GM20000 (cell line): ENCODE measurements around the gene SEC14L1.
A peak's percentile ranks its signal among the peaks of the same experiment; 100 is the strongest.

ENCODE experiments used
- DNase-seq: peaks from one replicate; pipeline ENCODE4 v3.0.0; 2012; ENCODE audit warnings: low spot score
- TF ChIP-seq, protein P1 (sequence below): IDR thresholded peaks from 2 replicates; pipeline ENCODE4 v1.5.1; 2012; ENCODE audit warnings: mild to moderate bottlenecking, control low read depth; ENCODE audit errors: extremely low read depth, missing control alignments

SEC14L1 gene

DNA sequence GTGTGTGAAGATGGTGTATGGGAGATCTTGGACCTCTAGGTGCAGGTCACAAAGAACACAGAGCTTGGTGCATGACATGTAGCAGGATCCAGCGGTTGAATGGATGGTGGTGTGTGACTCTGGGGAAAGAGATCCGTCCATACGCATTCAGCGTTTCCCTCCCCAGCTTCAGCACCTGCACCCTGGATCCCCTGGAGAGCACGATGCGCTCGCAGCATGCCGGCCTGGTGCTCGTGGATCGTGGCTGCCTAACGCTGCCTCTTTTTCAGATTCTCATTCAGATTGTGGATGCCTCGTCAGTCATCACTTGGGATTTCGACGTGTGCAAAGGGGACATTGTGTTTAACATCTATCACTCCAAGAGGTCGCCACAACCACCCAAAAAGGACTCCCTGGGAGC lies 70.9 kb downstream of the SEC14L1 start:
- TF ChIP-seq, protein P1, sequence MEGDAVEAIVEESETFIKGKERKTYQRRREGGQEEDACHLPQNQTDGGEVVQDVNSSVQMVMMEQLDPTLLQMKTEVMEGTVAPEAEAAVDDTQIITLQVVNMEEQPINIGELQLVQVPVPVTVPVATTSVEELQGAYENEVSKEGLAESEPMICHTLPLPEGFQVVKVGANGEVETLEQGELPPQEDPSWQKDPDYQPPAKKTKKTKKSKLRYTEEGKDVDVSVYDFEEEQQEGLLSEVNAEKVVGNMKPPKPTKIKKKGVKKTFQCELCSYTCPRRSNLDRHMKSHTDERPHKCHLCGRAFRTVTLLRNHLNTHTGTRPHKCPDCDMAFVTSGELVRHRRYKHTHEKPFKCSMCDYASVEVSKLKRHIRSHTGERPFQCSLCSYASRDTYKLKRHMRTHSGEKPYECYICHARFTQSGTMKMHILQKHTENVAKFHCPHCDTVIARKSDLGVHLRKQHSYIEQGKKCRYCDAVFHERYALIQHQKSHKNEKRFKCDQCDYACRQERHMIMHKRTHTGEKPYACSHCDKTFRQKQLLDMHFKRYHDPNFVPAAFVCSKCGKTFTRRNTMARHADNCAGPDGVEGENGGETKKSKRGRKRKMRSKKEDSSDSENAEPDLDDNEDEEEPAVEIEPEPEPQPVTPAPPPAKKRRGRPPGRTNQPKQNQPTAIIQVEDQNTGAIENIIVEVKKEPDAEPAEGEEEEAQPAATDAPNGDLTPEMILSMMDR, result no peak
- no peak for DNase-seq

DNA sequence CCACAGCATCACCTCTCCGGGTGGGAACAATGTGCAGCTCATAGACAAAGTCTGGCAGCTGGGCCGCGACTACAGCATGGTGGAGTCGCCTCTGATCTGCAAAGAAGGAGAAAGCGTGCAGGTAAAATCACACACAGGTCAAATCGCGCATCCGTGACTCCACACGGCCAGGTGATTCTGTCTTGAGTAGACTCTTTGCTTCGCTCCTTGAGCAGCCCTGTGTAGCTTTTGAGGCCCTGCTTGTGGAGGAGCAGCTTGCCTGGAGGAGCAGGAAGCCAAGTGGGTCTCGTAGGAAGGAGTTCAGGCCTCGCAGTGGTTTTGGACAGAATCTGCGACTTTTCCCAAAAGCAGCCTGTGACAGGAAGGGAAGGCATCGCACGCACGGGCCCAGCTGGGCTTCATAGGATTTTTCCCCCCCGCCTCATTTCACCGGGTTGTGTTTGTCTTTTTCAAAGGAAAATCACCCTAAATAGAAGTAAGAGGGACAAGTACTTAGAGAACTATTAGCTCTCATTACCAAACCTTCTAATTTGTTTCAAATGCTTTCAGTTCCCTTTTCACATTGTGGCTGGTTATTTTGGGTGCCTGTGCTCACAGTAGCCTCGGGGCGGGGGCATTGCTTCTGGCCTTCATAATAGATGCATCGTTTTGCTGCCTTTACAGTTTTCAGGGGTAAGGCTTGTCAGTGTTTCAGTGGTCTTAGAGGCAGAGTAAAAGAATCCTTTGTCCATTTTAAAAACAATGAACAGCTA lies 71.5 kb downstream of the SEC14L1 start:
- peak; percentile 91 for DNase-seq
- TF ChIP-seq, protein P1, result no peak

DNA sequence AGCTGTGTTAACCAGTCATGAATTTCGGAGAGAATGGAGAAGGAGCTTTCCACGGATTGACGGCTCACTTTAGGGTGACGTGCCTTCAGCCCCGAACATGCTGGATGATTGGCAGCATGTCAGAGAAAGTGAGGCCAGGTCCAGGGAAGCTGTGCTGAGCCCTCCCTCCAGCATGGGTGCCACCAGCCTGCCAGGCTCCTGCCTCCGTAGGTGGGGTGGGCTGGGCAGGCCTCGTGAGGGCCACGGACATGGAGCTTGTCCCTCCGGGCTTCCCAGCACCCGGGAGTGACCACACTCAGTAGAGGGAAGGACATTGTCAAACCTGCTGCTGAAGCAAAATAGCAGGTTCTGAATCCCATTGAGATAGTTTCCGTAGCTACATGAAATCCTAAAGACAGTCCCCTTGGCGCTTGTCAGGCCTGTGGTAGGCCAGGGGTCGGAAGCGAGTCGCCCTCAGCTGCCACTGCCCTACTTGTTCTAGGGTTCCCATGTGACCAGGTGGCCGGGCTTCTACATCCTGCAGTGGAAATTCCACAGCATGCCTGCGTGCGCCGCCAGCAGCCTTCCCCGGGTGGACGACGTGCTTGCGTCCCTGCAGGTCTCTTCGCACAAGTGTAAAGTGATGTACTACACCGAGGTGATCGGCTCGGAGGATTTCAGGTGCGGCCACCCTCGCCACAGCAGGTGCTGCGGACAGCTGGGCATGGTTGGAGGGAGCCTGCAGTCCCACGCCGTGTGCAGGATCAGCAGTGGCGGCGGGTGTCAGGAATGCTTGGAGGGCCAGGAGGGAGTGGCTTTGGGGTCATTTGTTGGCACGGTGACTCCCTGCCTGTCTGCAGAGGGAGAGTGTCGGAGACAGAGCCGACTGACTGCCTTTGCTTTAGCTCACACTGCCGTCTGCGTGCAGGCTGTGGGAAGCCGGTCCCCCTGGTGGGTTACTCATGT lies 72.3 kb downstream of the SEC14L1 start:
- no peak for DNase-seq

DNA sequence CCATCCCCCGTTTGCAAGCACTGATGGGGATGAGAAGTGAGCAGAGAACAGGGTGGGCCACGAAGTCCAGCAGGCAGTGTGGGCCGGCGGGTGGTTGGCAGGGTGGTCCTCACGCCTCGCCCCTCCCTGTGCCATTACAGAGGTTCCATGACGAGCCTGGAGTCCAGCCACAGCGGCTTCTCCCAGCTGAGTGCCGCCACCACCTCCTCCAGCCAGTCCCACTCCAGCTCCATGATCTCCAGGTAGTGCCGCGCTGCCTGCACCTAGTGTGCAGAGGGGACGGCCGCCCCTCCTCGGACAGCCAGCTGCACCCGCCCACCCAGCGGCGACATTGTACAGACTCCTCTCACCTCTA lies 73.0 kb downstream of the SEC14L1 start:
- no peak for DNase-seq
- TF ChIP-seq, protein P1, result no peak

More for the DNA sequence above, 72.3 kb downstream of the SEC14L1 start:
- TF ChIP-seq, protein P1, result no peak

DNA sequence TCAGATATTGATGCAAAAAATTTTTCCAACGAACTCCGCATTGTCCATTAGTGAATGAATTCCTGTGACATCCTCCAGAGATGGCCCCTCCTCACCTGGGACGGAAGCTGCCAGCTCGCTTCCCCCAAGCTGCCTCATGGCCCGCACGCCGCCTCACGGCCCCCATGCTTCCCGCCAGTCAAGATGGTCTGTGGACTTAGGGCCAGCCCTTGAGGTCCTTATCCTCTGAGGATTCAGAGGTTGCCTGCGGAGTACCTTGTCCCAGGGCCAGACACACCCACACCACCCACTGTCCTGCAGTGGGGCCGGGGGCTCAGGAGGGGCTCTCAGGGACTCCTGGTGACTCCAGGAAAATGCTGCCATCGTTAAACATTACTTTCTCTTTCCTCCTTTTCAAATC lies 73.6 kb downstream of the SEC14L1 start:
- DNase-seq, result no peak
- TF ChIP-seq, protein P1, result no peak

DNA sequence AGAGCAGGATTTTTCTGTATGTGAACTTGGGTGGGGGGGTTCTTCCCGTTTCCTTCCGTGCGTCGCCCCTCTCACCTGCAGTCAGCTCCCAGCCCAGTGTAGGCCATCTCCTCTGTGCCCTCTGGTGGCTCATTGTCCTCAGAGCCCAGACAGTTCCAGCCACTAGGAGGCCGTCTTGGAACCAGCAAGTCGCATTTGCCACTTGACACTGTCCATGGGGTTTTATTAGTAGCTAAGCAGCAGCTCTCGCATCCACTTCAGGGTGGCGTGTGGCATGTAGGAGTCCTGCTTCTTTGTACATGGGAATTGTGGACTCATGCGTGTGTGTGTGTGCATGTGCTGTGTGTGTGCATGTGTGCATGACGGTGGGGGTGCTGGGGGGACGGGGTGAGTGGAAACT lies 74.0 kb downstream of the SEC14L1 start:
- DNase-seq, result no peak
- TF ChIP-seq, protein P1, result peak; percentile 32

DNA sequence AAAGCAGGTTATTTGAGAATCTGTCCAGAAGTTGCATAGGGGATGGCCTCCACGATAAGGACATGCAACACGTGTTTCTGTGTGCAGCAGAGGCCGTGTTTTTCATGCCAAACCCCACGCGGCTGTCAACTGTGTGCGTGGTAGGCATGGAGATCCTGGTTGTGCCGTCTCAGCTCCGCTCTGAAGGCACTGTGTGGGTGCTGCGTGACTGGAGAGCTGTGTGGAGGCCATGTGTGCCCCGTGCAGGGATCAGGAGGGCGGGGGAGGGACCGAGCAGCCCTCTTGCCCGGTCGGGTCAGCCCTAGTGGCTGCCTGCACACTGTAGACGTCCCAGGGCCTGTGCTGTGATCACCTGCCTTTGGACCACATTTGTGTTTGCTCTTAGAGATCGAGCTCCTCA lies 74.5 kb downstream of the SEC14L1 start:
- TF ChIP-seq, protein P1, result no peak
- no peak for DNase-seq
